ENCODE results near the gene XRN2. TPM values are rescaled to one million over a fixed set of nuclear protein-coding genes. Genes with fewer than 3 reads are reported as not detected.
"Not testable (repeated sequence)": the region's sequence is repeated elsewhere in the genome, so short reads cannot be mapped to it uniquely, and the experiment has no call there.

The XRN2 gene
- total and polyA plus RNA-seq, 10 donors: 19.3 to 92.6 (median 62.8) TPM

DNA sequence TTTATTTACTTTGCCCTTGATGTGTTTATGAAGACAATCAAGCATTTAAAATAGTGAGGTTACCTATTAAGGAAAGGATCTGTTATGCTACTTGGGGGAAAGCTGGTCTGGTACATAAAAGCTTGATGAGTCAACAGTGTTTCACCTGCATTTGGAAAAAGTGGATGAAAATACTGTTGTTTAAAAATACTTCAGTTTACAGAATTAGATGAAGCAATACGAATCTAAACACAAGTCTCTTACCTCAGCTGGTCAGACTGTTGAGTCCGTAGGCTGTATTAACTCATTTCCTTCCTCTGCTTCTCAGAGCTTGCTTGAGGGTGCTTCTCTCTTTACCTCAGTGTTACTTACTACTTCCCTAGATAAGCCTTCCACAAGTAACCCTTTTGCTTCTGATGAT lies 58.1 kb downstream of the XRN2 start:
- intact Hi-C loops (cut with DNase I; ENCODE audit: low total_unique reads): no loop called here
- Histone ChIP-seq H3K27ac (peak overlapping the region in 7 of 8 donors; percentile 2 to 73 (median 66)), H3K36me3 (peaks cover 0 to 94% (median 50%) of the 10 kb centered on the region in 6 donors), H3K4me3 (no peak overlapping the region), H3K4me1 (peaks cover 0 to 28% (median 18%) of the 10 kb centered on the region in 6 donors), H3K9me3 (no peaks in the 10 kb centered on the region), H3K27me3 (replicated peaks in 1 of 7) (no peaks in the 10 kb centered on the region)
- DNase-seq: no peak
- WGBS, 5 donors: 23 to 39% (median 36%) methylated on average over 2 of the region's 2 CpGs
- TF ChIP-seq POLR2AphosphoS5 (IDR thresholded peaks at IDR 0.05): no peak
- TF ChIP-seq, protein P1, sequence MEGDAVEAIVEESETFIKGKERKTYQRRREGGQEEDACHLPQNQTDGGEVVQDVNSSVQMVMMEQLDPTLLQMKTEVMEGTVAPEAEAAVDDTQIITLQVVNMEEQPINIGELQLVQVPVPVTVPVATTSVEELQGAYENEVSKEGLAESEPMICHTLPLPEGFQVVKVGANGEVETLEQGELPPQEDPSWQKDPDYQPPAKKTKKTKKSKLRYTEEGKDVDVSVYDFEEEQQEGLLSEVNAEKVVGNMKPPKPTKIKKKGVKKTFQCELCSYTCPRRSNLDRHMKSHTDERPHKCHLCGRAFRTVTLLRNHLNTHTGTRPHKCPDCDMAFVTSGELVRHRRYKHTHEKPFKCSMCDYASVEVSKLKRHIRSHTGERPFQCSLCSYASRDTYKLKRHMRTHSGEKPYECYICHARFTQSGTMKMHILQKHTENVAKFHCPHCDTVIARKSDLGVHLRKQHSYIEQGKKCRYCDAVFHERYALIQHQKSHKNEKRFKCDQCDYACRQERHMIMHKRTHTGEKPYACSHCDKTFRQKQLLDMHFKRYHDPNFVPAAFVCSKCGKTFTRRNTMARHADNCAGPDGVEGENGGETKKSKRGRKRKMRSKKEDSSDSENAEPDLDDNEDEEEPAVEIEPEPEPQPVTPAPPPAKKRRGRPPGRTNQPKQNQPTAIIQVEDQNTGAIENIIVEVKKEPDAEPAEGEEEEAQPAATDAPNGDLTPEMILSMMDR (IDR thresholded peaks at IDR 0.05 in 8 of 11, conservative IDR thresholded peaks at IDR 0.05 in 3 of 11): no peak
- TF ChIP-seq POLR2A (IDR thresholded peaks at IDR 0.05): no peak

DNA sequence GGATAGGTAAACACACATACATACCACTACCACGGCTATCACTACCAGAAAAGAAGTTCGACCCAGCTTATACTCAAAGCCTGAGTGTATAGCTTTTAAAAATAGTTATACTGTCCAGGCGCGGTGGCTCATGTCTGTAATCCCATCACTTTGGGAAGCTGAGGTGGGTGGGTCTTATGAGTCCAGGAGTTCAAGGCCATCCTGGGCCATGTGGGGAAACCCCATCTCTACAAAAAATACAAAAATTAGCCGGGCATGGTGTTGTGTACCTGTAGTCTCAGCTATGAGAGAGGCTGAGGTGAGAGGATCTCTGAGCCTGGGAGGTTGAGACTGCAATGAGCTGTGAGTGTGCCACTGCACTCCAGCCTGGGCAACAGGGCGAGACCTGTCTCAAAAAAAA lies 61.3 kb downstream of the XRN2 start:
- no peak overlapping the region for H3K4me3 ChIP-seq
- DNase-seq: no peak
- no peak overlapping the region for H3K27ac ChIP-seq
- intact Hi-C loops (cut with DNase I; ENCODE audit: low total_unique reads): no loop called here
- peaks cover 0 to 94% (median 47%) of the 10 kb centered on the region in 6 donors for H3K36me3 ChIP-seq
- H3K9me3 ChIP-seq: no peaks in the 10 kb centered on the region
- peaks cover 0 to 27% (median 18%) of the 10 kb centered on the region in 6 donors for H3K4me1 ChIP-seq
- H3K27me3 ChIP-seq (replicated peaks in 1 of 7): no peaks in the 10 kb centered on the region
- 93 to 96% (median 95%) methylated on average over 6 of the region's 6 CpGs for WGBS, 5 donors
- TF ChIP-seq POLR2AphosphoS5 (IDR thresholded peaks at IDR 0.05): no peak
- no peak for TF ChIP-seq POLR2A (IDR thresholded peaks at IDR 0.05)
- TF ChIP-seq, protein P1 (IDR thresholded peaks at IDR 0.05 in 8 of 11, conservative IDR thresholded peaks at IDR 0.05 in 3 of 11): no peak

DNA sequence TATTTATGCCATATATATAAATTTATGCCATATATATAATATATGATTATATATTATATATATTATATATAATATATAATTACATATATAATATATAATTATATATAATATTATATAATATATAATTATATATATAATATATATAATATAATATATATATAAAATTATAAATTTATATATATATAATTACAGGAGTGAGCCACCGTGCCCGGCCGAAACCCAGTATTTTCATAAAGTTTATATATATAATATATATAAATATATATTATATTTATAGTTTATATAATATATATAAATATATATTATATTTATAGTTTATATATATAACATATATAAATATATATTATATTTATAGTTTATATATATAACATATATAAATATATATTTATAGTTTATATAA lies 62.6 kb downstream of the XRN2 start:
- intact Hi-C loops (cut with DNase I; ENCODE audit: low total_unique reads): no loop called here
- no peak for DNase-seq
- H3K9me3 ChIP-seq: no peaks in the 10 kb centered on the region
- peaks cover 0 to 94% (median 54%) of the 10 kb centered on the region in 6 donors for H3K36me3 ChIP-seq
- H3K27ac ChIP-seq: no peak overlapping the region
- no peaks in the 10 kb centered on the region for H3K27me3 ChIP-seq (replicated peaks in 1 of 7)
- no peak overlapping the region for H3K4me3 ChIP-seq
- H3K4me1 ChIP-seq: peaks cover 0 to 14% (median 9%) of the 10 kb centered on the region in 6 donors
- WGBS, 5 donors: 96 to 99% (median 98%) methylated on average over 3 of the region's 3 CpGs
- no peak for TF ChIP-seq POLR2AphosphoS5 (IDR thresholded peaks at IDR 0.05)
- TF ChIP-seq, protein P1 (IDR thresholded peaks at IDR 0.05 in 8 of 11, conservative IDR thresholded peaks at IDR 0.05 in 3 of 11): no peak
- TF ChIP-seq POLR2A (IDR thresholded peaks at IDR 0.05): no peak

DNA sequence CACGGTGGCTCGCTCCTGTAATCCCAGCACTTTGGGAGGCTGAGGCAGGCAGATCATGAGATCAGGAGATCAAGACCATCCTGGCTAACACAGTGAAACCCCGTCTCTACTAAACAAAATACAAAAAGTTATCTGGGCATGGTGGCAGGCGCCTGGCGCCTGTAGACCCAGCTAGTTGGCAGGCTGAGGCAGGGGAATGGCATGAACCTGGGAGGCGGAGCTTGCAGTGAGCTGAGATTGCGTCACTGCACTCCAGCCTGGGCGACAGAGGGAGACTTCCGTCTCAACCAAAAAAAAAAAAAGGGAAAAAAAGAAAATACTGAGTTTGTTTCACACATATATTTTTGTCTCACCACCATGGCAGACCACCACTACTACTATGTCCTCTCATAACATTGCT lies 63.1 kb downstream of the XRN2 start:
- H3K27ac ChIP-seq; H3K9me3 ChIP-seq; DNase-seq; H3K4me1 ChIP-seq; intact Hi-C loops (cut with DNase I; ENCODE audit: low total_unique reads); H3K4me3 ChIP-seq; H3K27me3 ChIP-seq (replicated peaks in 1 of 7): not testable (repeated sequence)
- peaks cover 0 to 96% (median 57%) of the 10 kb centered on the region in 6 donors for H3K36me3 ChIP-seq
- TF ChIP-seq POLR2AphosphoS5 (IDR thresholded peaks at IDR 0.05): peak in 1 of 3 donors; percentile 22
- WGBS, 5 donors: 79 to 91% (median 85%) methylated on average over 7 to 9 of the region's 9 CpGs

DNA sequence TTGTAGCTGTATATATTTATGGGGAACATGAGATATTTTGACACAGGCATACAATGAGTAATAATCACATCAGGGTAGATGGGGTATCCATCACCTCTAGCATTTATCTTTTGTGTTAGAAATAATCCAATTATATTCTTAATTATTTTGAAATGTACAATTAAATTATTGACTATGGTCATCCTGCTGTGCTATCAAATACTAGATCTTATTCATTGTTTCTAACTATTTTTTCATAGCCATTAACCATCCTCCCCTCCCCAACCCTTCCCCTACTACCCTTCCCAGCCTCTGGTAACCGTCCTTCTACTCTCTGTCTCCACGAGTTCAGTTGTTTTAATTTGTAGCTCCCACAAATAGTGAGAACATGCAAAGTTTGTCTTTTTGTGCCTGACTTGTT lies 65.7 kb downstream of the XRN2 start:
- intact Hi-C loops (cut with DNase I; ENCODE audit: low total_unique reads): no loop called here
- H3K27me3 ChIP-seq (replicated peaks in 1 of 7): no peaks in the 10 kb centered on the region
- TF ChIP-seq POLR2AphosphoS5 (IDR thresholded peaks at IDR 0.05) (no peak), POLR2A (IDR thresholded peaks at IDR 0.05) (no peak)
- H3K4me3 ChIP-seq: no peak overlapping the region
- H3K9me3 ChIP-seq: no peaks in the 10 kb centered on the region
- no peak for DNase-seq
- no peak overlapping the region for H3K27ac ChIP-seq
- peaks cover 0 to 93% (median 56%) of the 10 kb centered on the region in 6 donors for H3K36me3 ChIP-seq
- 46 to 95% (median 48%) methylated on average over 2 of the region's 2 CpGs for WGBS, 5 donors
- H3K4me1 ChIP-seq: peaks cover 0 to 6% (median 0%) of the 10 kb centered on the region in 6 donors
